C1 segment of cervical spinal cord (tissue), 14 donors: ENCODE measurements around the gene F10.

Source experiments
- DNase-seq, 14 donors: peaks; one replicate each; lab custom pipeline; 2025; lab: John Stamatoyannopoulos, UW

F10 gene

GRCh38 chr13:113190181-113190580, 67.6 kb downstream of the F10 start:
- DNase-seq = no peak

DNA sequence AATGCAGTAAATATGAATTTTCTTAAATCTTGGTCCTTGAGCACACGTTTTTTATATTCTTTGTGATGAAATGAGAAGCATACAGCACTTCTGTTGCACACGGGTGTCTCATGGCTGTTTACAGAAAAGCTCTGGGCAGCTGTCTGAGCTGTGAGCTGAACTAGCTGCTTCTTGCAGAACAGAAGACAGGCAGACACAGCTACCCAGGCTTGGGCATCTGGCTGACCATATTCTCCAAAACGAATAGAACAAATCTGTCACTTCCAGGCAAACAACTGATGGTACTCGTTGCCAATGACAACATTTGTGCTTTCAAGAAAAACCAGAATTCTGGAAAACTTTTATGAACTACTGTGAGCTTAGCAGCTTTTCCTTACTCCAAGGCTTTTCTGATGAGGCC, 69.7 kb downstream of the F10 start:
- no peak for DNase-seq

GRCh38 chr13:113192902-113193301, 70.3 kb downstream of the F10 start:
- DNase-seq = no peak

DNA sequence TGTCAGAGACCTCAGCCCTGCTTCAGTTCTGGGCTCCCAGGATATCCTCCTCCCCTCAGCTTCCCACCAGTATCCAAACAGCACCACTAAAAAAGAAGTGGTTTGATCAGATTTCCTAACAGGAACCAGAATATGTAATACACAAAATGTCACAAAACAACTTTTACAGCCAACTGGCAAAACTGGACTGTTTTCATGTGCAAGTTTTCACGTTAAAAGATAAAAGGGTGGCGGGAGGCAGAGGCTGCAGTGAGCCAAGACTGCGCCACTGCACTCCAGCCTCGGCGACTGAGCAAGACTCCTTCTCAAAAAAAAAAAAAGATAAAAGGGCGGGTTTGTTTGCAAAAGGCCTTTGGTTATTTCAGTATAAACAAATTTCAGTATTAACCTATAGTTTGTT, 72.8 kb downstream of the F10 start:
- DNase-seq = no peak

GRCh38 chr13:113196970-113197737, 74.6 kb downstream of the F10 start:
- no peak for DNase-seq
